H1 (cell line): Measurements from ENCODE around the gene LENG9. TPM values are rescaled to one million over a fixed set of nuclear protein-coding genes. Genes with fewer than 3 reads are reported as not detected.

Source experiments
- ASH2L ChIP-seq: fragments of 200-600, 300-600 bp; sonication (generic); IDR thresholded peaks from one replicate; pipeline ENCODE4 v1.7.1; 2017; ENCODE audit warnings: low read length
- CHD1 ChIP-seq: IDR thresholded peaks from 2 replicates; pipeline ENCODE4 v1.6.1; 2012; ENCODE audit warnings: low read depth, low read length, improper control_type of control experiment
- CHD2 ChIP-seq: IDR thresholded peaks from 2 replicates; pipeline ENCODE4 v1.6.1; 2012; ENCODE audit warnings: low read length, improper control_type of control experiment
- RXRA ChIP-seq: IDR thresholded peaks from 2 replicates; pipeline ENCODE4 v1.6.1; 2011; ENCODE audit warnings: low read depth, mild to moderate bottlenecking, low read length, moderate library complexity; ENCODE audit not compliant: insufficient read depth
- SIX5 ChIP-seq: IDR thresholded peaks from 2 replicates; pipeline ENCODE4 v1.6.1; 2011; ENCODE audit warnings: mild to moderate bottlenecking, low read depth, low read length
- SP1 ChIP-seq: IDR thresholded peaks from 2 replicates; pipeline ENCODE4 v1.6.1; 2011; ENCODE audit warnings: low read depth, low read length
- SP4 ChIP-seq: IDR thresholded peaks from 2 replicates; pipeline ENCODE4 v1.6.1; 2012; ENCODE audit warnings: low read length, inconsistent platforms
- ZNF274 ChIP-seq: IDR thresholded peaks from 2 replicates; pipeline ENCODE4 v1.7.0; 2012; ENCODE audit warnings: low read length, borderline replicate concordance; ENCODE audit errors: extremely low read depth
- polyA plus RNA-seq, 7 experiments: library from polyadenylated mRNA; depleted of rRNA in 3 of 7; stranded (reverse) in 5 of 7; unstranded in 2 of 7; fragments of >200 nt in 5 of 7; fragments of 200-250 nt in 2 of 7; gene quantifications; 1 replicate in 5 of 7; 2 replicates in 1 of 7; 4 replicates in 1 of 7; pipeline versions ENCODE4 v1.2.1 to v1.2.3, GENCODE V29; 2011 to 2013; ENCODE audit warnings: missing spikeins in 2 of 7, mixed read lengths in 2 of 7
- total RNA-seq: library from RNA; stranded (reverse); fragmentation: NEBNext Ultra II Directional; extraction: Animal tissue kit (Norgen Biotek cat#: 25700); gene quantifications from 2 replicates; pipeline ENCODE4 v1.2.1, GENCODE V29; 2021
- TF ChIP-seq, protein P1 (sequence below): IDR thresholded peaks from 2 replicates; pipeline ENCODE4 v1.6.1; 2012; ENCODE audit warnings: low read length, inconsistent platforms
- TF ChIP-seq, protein P2 (sequence below): IDR thresholded peaks from 2 replicates; pipeline ENCODE4 v1.6.1; 2012; ENCODE audit warnings: inconsistent platforms

The LENG9 gene
- total and polyA plus RNA-seq, 2 of the 8 experiments (the other 6 are each of a cell fraction or from before 2014, with no cell fraction given), result 1.6 to 3.9 TPM

- TF ChIP-seq, protein P1, sequence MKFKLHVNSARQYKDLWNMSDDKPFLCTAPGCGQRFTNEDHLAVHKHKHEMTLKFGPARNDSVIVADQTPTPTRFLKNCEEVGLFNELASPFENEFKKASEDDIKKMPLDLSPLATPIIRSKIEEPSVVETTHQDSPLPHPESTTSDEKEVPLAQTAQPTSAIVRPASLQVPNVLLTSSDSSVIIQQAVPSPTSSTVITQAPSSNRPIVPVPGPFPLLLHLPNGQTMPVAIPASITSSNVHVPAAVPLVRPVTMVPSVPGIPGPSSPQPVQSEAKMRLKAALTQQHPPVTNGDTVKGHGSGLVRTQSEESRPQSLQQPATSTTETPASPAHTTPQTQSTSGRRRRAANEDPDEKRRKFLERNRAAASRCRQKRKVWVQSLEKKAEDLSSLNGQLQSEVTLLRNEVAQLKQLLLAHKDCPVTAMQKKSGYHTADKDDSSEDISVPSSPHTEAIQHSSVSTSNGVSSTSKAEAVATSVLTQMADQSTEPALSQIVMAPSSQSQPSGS, result no peak
- no peak for TF ChIP-seq RXRA
- TF ChIP-seq ZNF274, result no peak
- TF ChIP-seq CHD1, result no peak
- no peak for TF ChIP-seq SIX5
- TF ChIP-seq CHD2, result no peak
- TF ChIP-seq SP1, result no peak
- TF ChIP-seq SP4, result no peak
- TF ChIP-seq ASH2L, result no peak
- TF ChIP-seq, protein P2, sequence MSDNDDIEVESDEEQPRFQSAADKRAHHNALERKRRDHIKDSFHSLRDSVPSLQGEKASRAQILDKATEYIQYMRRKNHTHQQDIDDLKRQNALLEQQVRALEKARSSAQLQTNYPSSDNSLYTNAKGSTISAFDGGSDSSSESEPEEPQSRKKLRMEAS, result no peak
These were observed 6.9 kb downstream of the LENG9 start (continued) for GRCh38 chr19:54456423-54457373.
